GM21723 (cell line): ENCODE data around the gene DRAP1.
"Not testable (repeated sequence)": the region's sequence is repeated elsewhere in the genome, so short reads cannot be mapped to it uniquely, and the experiment has no call there.

Source experiments
- ATAC-seq: cut with Tn5 transposase; IDR thresholded peaks from one replicate; pipeline ENCODE4 v1.9.1; 2021; ENCODE audit warnings: mild to moderate bottlenecking, moderate library complexity; ENCODE audit not compliant: unreplicated experiment

The DRAP1 gene

DNA sequence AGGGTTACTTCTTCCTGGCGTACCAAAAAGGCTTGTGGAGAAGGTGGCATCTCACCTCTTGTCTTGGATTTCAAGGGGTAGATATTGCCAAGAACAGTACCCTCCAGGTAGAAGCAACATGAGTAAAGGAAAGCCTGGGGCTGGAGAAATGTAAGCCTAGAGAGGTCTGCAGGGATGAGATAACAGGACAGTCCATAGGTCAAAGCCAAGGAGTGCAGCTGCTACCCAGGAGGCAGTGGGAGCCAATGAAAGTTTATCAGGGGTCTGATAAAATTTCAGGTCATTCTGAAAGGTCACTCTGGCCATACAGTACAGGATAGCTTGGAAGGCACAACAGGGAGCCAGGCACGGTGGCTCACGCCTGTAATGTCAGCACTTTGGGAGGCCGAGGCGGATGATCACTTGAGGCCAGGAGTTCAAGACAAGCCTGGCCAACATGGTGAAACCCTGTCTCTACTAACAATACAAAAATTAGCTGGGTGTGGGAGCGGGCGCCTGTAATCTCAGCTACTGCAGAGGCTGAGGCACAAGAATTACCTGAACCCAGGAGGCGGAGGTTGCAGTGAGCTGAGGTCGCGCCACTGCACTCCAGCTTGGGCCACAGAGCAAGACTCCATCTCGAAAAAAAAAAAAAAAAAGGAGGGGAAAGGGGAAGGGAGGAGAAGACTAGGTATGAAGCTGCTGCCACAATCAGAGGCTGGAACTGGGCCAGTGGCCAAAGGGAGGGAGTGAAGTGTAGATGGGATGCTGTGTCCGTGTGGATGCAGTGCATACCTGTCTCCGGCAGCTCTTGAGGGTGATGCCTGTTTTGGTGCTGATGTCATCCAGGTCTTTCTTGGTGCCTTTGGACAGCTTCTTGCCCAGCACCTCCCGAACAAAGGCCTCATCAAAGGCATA, 32.2 kb upstream of the DRAP1 start:
- no peak for ATAC-seq

DNA sequence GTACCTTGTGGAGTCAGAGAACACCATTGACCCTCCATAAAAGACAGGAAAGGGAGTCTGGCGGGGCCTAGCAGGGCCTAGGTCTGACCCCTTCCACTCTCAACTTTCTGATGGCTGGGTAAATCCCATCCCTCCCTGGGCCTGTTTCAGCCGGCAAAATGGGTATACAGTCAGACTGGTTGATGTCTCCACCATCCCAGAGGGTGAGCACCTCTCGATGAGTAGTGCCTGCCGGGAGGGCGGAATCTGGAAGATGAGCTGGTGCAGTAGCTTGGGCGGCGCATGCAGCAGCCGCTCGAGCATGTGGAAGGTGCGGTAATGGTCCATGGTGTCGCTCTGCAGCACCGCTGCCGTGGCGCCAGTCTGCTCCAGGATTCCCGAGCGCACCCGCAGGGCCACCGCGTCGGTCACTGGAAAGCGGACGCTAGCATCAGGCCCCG, 31.5 kb upstream of the DRAP1 start:
- peak; percentile 4 for ATAC-seq

GRCh38 chr11:65888163-65888814, 30.9 kb upstream of the DRAP1 start, which contains the start of gene FIBP:
Gene FIBP, minus strand, starts transcription at chr11:65888471. Its CDS starts 53 bp downstream, at chr11:65888418.
- ATAC-seq, result peak; percentile 48

GRCh38 chr11:65890324-65891218, 28.7 kb upstream of the DRAP1 start, which contains the start of gene CCDC85B:
Gene CCDC85B, plus strand, starts transcription at chr11:65890673. Its CDS starts 111 bp downstream, at chr11:65890784.
- peak; percentile 46 for ATAC-seq

DNA sequence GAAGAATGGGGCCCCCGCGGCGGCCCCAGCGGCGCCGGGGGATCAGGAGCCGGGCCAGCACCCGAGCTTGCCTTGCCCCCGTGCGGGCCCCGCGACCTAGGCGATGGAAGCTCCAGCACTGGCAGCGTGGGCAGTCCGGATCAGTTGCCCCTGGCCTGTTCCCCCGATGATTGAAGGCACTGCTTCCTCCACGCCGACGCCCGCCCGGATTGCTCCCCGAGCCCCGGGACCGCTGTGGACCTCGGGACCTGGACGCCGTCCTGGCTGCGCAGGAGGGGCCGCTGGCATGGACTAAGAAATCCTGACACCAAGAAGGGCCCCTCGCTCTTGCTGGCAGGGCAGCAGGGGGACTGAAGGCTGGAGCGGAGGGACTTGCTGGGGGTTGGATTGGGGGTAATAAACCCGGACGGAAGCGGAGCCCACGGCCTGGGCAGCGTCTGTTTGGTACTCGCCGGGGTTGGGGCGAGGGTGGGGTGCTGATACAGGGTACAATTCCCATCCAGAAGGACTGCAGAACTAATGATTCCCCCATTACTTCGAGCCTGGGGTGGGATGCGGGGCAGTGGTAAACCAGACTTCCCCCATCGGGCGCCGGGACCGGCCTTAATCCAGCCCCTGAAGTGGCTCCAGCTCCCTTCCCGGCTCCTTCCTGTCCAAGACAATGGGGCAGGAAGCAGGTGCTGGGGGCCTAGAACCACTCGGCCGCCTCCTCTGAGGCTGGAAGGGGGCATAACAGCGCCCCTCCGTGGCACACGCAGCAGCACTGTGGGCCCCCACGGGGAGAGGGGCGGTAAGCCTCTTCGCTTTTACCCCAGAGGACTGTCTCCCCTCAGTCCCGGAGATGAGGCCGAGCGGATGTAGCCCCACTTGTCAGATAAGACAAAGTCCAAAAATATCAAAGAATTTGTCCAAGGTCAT, 27.7 kb upstream of the DRAP1 start:
- no peak for ATAC-seq

DNA sequence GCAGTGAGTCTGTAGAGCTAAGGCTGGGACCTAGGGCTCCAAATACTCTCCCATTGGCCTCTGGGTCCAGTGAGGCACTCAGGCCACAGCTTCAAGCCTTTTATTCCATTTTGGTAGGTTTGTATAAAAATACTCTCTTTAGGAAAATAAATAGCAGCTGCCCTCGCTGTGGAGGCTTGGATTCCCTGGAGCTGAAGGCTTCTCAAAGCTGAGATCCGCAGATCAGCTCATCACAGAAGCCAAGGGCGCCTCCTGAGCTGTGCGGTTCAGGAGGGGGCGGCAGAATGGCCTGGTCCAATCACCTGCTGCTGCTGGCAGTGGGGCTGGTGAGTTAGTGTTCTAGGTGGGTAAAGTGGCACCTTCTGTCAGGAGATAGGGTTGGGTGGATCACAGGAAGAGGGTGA, 27.1 kb upstream of the DRAP1 start:
- ATAC-seq, result not testable (repeated sequence)

DNA sequence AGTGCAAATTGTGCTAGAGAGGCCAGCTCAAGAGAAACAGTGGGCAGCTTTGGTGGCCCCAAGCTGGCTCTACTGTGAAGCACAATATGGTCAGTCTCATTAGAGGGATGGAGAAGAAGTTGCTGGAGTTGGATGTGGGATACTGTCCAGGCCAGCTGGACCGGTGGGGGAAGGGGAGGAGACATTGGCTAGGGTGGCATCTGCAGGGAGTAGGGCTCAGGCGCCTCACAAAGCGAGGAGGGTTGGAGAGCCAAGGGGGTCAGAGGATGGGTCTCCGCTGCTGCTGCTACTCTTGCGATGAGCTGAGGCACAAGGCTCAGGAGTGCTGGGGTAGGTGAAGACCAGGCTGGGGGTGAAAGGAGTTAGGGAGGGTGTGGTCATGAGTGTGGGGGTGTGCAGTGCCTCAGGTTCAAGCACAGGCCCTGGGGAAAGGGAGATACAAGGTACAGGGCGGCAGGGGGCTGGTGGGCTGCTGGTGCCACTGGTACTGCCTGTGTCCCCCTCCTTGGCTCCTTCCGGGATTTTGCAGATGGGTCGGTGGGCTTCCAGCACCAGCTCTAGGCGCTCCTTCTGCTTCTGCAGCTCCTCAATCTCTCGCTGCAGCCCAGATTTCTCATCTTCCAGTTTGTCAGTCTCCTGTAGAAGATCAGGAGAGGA, 26.4 kb upstream of the DRAP1 start:
- ATAC-seq, result no peak

DNA sequence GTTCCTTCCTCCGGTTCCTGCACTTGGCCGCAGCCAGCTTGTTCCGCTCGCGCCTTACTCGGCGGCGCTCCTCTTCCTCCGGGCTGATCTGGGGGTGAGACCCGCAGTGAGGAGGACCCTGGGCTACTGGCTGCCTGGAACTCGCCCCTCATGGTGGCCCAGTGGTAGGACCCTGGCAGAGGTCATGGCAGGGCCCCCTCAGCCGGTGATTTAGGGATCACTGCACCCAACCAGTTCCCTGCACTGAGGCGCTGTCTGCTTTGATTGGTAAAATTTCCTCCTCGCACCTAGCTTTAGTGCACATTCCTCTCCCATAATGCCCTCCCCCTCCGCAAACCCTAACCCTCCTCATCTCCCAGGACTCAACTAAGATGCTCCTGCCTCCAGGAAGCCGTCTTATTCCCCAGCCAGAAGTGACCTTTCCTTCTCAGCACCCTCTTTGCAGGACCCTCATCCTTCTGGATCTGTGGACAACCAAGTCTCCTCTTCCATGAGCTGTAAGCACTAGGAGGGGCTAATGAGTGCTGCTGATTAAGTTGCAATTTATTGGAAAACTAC, 25.1 kb upstream of the DRAP1 start:
- no peak for ATAC-seq

GRCh38 chr11:65895482-65895981, 23.7 kb upstream of the DRAP1 start:
- ATAC-seq, result no peak

DNA sequence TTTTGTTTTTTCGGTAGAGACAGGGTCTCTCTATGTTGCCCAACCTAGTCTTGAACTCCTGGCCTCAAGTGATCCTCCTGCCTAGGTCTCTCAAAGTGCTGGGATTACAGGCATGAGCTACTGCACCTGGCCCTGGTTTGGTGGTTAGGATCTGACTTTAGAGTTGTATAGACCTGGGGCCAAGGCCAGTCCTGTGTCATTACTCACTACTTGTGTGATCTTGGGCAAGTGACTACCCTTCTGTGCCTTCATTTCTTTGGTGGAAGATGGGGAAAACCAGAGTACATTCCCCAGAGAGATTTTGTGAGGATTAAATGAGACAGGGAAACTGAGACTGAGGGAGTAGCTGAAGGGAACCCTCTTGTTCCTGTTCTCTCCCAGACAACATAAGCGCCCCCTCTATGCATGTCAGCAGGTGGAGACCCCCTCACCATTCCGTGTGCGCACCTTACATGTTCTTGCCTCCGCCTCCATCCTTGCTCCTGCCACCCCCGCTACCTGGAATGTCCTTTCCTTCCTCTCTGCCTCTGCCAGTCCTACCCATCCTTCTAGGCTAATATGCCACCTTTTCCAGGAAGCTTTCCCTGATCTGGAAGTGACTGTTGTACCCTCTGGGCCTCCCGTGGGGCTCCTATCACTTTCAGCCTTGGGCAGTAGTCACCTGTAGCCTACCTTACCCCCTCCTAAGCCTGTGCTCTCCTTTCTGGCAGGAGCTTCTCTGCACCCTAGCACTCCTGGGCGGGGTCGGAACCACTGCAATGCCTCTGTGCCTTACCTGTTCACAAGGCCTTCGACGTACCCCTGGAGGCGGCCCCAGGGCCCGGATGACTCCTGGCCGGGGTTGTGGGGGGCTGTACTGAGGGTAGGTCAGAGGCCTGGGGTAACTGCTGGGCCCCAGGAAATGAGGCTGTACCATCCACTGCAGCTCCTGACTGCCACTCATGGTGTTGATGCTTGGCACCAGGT, 22.9 kb upstream of the DRAP1 start:
- no peak for ATAC-seq

DNA sequence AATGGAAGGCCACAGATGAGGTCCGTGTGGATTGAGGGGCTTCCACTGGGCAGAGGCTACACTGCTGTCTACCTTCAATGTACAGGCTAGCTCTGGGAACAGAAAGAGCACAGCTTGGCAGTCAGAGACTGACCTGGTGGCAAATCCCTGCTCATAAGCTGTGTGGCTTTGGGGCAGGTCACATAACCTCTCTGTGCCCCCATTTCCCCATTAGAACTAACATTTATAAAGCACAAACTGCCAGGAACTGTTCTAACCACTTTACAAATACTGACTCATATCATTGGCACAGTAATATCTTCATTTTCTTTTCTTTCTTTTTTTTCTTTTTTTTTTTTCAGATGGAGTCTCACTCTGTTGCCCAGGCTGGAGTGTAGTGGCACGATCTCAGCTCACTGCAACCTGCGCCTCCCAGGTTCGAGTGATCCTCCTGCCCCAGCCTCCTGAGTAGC, 22.2 kb upstream of the DRAP1 start:
- ATAC-seq, result no peak

GRCh38 chr11:65898656-65899355, 20.4 kb upstream of the DRAP1 start:
- ATAC-seq, result no peak

DNA sequence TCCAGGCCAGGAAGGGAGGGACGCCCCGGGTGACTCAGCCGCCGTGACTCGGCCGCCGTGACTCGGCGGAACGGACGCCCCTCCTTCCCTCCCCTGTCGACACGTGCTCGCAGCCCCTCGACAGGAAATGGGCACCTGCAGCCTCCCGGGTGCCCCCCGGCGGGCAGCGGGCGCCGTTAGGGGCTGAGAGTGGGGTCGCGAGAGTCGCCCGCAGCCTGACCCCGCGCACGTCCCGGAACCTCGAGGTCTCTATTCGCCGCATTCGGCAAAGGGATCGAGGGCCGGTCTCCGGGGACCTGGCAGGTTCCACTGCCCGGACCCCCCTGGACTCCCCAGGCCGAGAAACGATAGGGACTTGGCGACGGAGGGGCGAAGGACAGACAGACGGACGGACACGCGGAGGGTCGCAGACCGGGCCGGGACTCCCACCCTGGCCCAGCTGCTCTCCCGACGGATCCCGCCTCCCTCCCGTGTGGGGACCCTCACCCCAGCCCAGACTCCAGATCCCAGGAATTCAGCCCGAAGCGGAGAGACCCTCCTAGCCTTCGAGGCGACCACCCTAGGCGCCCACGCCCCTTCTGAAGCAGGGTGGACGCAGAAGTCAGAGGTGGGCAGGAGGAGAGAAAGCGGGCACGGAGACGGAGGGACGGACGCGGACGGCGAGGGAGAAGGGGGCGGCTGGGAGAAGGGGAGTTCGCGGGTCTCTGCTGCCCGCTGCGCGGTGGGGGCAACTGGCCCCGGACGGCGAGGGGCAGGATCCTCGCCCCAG, 19.7 kb upstream of the DRAP1 start:
- no peak for ATAC-seq

GRCh38 chr11:65900125-65900898, 18.9 kb upstream of the DRAP1 start, which contains the start of gene FOSL1:
Gene FOSL1, minus strand, starts transcription at chr11:65900388. Its CDS starts 49 bp downstream, at chr11:65900339.
- peak; percentile 70 for ATAC-seq

- no peak for ATAC-seq
Observed at GRCh38 chr11:65900899-65901180, 18.4 kb upstream of the DRAP1 start.

DNA sequence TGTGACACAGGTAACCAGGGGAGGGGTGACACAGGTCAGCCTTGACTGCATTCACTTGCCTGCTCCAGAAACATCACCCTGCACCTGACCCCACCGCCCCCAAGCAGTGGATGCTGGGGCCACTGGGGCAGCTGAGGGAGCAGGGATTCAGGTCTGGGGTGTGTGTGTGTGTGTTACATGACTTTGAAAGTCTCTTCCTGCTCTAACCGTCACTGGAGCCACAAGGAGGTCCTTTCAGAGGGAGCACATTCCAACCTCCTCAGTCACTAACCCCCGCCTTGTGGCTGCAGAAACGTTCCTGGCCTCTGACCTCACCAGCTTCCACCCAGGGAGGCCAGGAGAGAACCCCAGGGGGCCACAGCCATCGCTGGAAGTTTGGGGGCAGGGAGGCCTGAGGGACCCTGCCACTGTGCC, 16.2 kb upstream of the DRAP1 start:
- no peak for ATAC-seq
